ENCODE data around the gene CLDN22.

The CLDN22 gene

GRCh38 chr4:183320211-183321059 is at the start of gene CLDN22:
Gene CLDN22 (minus strand): TSS chr4:183320276. CDS start chr4:183320218, 58 bp downstream.
- DNase-seq = no peak

- no peak for DNase-seq
Observed at GRCh38 chr4:183369073-183369472, 49.0 kb upstream of the CLDN22 start.

DNA sequence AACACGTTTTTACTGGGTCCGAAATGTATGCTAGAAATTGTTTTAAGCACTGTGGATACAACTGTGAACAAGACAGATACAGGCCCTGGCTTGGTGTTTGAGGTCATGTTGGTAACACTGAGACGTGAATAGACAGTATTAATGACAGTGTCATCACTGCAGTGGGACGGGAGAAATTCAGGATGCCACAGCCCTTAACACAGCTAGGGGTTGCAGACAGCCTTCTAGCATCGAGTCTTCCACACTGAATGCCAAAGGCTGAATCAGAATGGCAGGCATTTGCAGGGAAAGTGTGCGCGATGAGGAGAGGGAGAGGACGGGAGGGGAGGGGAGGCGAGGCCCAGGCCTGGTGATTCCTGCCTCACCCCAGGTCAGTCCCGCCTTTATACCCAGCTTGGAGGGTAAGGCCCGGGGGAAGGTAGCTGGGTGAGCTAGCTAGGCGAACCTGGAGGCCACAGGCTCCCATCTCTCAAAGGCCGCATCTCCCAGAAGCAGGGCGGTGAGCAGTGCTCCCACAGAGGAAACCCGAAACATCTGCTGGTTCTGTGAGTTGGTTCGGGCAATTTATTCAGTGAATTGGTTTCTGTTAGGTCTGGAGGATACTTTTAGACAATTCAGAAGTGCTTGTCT is 46.2 kb upstream of the CLDN22 start:
- DNase-seq = no peak

- DNase-seq = no peak
Observed at GRCh38 chr4:183364025-183364424, 43.9 kb upstream of the CLDN22 start.

- no peak for DNase-seq
Observed at GRCh38 chr4:183362916-183363542, 43.0 kb upstream of the CLDN22 start.

DNA sequence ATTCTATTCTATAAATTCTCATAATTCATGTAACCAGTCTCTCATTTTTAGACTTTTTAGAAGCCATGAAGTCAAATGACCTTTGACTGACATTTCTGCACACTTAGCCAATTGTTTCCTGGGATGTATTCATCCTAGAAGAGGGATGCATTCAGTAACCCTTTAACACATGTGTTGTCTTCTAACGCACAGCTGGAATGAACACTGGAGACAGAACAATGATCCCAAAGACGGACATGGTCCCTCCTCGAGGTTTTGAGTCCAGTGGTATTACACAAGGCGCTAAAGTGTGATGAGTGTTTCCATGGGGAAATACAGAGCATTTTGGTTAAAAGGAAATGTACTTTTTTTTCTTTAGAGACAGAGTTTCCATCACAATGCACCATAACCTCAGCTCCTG is 42.0 kb upstream of the CLDN22 start:
- DNase-seq = no peak

DNA sequence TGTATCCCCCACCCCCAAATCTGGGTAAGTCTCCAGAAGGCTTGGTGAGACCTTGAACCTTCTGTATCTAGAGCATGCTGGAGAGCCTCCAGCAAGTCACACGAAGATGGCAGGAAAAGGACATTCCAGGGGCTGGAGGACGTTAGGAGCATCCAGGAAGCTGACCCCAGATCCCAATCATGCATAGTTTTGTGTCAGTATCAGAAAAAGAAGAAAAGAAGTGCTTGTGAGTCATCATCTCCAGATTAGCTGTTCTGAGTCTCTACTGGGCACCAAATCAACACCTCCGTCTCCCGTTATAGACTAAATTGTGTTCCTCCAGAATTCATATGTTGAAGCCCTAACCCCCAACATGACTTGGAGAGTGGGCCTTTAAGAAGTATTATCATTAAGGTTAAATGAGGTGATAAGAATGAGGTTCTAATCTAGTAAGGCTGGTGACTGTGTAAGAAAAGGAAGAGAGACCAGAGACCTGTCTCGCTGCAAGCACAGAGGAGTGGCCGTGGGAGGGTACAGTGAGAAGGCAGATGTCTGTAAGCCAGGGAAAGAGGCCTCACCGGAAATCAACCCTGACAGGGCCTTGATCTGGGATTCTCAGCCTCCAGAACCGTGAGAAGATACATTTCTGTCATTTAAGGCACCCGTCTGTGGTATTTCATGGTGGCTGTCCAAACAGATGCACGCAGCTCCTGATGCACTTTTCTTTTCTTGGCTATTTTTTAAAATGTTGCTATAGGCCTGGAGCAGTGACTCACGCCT is 40.3 kb upstream of the CLDN22 start:
- DNase-seq = no peak

- DNase-seq = no peak
Observed at GRCh38 chr4:183358215-183358755, 38.2 kb upstream of the CLDN22 start.

- DNase-seq = no peak
Observed at GRCh38 chr4:183356931-183357675, 37.0 kb upstream of the CLDN22 start.

GRCh38 chr4:183356173-183356830 is 36.2 kb upstream of the CLDN22 start:
- no peak for DNase-seq

- DNase-seq = no peak
Observed at GRCh38 chr4:183355405-183355804, 35.3 kb upstream of the CLDN22 start.

GRCh38 chr4:183354219-183354618 is 34.1 kb upstream of the CLDN22 start:
- DNase-seq = peak; percentile 23

DNA sequence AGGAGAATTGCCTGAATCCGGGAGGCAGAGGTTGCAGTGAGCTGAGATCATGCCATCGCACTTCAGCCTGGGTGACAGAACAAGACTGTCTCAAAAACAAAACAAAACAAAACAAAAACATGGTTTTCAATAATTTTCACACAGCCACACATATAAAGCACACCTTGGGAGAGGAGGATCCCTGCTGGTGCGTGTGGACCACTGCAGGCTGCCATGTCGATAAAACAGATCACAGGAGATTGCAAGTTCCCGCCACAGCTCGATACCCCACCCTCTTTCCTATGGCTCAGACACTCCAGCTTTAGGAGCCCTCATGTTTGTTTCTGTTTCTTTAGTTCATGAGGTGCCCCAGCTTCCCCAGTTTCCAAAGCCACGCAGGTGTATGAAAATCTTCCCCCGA is 33.5 kb upstream of the CLDN22 start:
- DNase-seq = no peak

GRCh38 chr4:183352546-183352945 is 32.5 kb upstream of the CLDN22 start:
- DNase-seq = no peak

DNA sequence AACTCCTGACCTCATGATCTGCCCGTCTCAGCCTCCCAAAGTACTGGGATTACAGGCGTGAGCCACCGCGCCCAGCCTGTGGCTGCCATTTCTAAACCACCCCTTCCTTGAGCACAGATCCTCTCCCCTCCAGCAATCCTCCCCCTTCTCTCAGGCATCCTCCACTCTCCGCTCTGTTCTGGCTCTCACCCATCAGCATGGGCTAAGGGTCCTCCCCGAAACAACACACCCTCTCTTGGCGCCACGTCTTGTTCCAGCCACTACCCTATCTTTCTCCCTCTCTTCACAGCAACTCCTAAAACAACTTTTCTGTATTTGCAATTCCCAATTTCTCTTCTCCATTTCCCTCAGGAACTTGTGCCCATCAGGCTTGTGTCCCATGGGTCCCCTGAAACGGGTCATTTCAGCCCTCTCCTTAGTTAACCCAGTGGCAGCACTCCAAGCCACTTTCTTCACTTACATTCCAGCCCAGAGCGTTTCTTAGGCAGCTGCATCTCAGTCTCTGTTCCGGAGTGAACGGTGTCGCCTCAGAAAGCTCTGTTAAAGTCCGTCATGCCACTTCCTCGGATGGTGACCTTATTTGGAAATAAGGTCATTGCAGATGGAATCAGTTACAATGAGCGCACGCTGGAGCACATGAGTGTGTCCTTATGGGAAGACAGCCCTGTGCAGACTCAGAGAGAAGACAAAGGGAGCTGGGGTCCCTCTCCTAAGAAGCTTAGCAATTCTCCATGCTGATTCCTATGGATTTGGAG is 30.4 kb upstream of the CLDN22 start:
- no peak for DNase-seq

DNA sequence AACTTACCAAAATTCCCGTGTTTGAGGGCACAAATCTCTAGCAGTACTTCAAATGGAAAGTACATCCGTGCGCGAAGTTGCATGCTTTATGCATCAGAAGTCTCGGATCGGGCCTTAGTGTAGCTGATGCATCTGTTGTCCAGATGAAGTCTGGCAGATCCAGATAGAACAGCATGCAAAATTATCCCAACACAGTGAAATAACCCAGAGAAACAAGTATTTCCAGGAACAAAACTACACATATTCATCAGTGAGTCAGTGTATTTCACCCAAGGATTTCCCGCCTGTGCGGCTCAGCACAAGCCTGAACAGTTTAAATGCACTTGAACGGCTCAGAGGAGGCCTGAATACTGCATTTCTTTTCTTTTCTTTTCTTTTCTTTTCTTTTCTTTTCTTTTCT is 29.6 kb upstream of the CLDN22 start:
- no peak for DNase-seq

DNA sequence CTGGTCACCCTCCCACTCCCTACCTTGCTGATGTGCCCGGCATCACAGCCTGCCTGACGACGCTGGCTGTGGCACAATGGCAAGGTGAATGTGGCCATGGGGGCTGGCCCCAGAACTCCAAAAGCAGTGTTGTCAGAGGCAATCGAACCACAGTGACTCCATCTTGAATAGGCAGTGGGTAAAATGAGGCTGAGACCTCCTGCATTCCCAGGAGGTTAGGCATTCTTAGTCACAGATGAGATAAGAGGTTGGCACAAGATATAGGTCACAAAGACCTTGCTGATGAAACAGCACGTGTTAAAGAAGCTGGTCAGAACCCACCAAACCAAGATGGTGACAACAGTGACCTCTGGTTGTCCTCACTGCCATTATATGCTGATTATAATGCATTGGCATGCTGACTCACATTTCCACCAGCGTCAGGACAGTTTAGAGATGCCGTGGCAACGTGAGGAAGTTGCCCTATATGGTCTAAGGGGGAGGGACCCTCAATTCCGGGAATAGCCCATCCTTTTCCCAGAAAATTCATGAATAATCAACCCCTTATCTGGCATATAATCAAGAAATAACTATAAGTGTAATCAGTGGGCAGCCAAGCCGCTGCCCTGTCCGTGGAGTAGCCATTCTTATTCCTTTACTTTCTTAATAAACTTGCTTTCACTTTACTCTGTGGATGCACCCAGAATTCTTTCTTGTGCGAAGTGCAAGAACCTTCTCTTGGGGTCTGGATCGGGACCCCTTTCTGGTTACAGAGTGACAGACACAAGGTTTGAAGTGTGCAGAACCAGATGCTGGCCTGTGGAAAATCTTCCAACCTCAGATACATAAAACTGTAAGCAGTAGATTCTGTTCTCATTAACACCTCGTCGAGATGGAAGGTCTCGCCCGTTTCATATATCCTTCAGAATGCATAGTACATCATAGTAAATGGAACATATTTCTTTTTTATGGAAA is 28.9 kb upstream of the CLDN22 start:
- no peak for DNase-seq

DNA sequence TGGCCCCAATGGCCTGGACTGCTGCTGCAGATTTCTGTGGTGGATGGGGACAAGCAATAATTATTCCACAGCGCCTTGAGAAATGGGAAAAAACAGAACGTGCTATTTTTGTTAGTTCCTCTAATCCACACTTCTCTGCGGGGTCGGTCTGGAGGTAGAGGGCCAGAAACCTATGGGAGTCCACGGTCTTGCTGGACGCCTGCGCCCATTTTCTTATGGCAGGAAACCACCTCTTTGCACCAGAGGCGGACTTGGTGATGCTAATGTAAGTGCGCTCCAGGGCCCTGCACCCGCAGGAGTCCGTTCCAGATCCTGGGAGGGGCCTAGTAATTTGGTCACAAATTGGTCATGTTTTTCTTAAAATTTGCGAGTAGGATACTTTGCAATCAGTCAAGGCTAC is 28.1 kb upstream of the CLDN22 start:
- no peak for DNase-seq

GRCh38 chr4:183347566-183347965 is 27.5 kb upstream of the CLDN22 start:
- no peak for DNase-seq

DNA sequence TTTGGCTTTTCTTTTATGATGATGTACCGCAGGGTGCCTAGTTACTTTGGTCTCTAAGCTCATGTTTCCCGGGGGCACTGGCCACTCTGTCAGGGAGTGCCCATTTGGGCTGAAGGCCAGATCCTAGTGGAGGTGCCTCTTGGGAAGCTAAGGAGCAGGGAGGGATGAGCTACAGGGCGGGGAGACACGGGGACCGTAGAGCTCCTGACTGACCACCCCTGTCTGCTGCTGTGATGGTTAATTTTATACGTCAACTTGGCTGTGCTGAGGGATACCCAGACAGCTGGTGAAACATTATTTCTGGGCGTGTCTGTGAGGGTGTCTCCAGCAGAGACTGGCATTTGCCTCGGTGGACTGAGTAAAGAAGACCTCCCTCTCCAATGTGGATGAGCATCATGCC is 27.1 kb upstream of the CLDN22 start:
- DNase-seq = no peak
